ENCODE results near the gene SMC6.

The SMC6 gene

DNA sequence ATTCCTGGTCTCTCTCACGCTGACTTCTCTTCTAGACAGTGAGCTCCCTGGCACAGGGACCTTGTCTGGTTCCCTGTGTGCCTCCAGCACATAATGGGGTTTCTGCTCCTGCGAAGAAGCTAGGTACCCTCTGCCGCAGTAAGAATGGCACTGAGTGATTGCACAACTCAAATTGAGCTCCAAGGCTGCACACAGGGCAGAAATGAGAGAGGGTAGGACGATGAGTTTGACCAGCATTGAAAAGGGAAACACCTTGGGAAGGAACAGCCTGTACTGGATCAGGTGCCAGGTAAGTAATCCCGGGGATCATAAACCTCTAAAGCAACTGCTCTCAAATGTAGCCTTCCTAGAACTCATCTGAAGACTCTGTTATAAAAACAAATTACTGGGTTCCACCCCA is 41.7 kb upstream of the SMC6 start:
- H3K4me3 ChIP-seq (ENCODE audit: low read depth, low read length) = no peak overlapping the region
- TF ChIP-seq, protein P1, sequence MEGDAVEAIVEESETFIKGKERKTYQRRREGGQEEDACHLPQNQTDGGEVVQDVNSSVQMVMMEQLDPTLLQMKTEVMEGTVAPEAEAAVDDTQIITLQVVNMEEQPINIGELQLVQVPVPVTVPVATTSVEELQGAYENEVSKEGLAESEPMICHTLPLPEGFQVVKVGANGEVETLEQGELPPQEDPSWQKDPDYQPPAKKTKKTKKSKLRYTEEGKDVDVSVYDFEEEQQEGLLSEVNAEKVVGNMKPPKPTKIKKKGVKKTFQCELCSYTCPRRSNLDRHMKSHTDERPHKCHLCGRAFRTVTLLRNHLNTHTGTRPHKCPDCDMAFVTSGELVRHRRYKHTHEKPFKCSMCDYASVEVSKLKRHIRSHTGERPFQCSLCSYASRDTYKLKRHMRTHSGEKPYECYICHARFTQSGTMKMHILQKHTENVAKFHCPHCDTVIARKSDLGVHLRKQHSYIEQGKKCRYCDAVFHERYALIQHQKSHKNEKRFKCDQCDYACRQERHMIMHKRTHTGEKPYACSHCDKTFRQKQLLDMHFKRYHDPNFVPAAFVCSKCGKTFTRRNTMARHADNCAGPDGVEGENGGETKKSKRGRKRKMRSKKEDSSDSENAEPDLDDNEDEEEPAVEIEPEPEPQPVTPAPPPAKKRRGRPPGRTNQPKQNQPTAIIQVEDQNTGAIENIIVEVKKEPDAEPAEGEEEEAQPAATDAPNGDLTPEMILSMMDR (IDR thresholded peaks at IDR 0.05; ENCODE audit: borderline replicate concordance, insufficient read depth, low read depth, low read length) = no peak

GRCh38 chr2:17793803-17794354 is 40.3 kb upstream of the SMC6 start:
- no peak overlapping the region for H3K4me3 ChIP-seq (ENCODE audit: low read depth, low read length)
- TF ChIP-seq, protein P1 (IDR thresholded peaks at IDR 0.05; ENCODE audit: borderline replicate concordance, insufficient read depth, low read depth, low read length) = no peak

- H3K4me3 ChIP-seq (ENCODE audit: low read depth, low read length) = no peak overlapping the region
- TF ChIP-seq, protein P1 (IDR thresholded peaks at IDR 0.05; ENCODE audit: borderline replicate concordance, insufficient read depth, low read depth, low read length) = no peak
Measured at GRCh38 chr2:17793296-17793695, 39.7 kb upstream of the SMC6 start.

- TF ChIP-seq, protein P1 (IDR thresholded peaks at IDR 0.05; ENCODE audit: borderline replicate concordance, insufficient read depth, low read depth, low read length) = no peak
- no peak overlapping the region for H3K4me3 ChIP-seq (ENCODE audit: low read depth, low read length)
Measured at GRCh38 chr2:17792515-17792914, 38.9 kb upstream of the SMC6 start.

GRCh38 chr2:17791817-17792130 is 38.2 kb upstream of the SMC6 start:
- no peak overlapping the region for H3K4me3 ChIP-seq (ENCODE audit: low read depth, low read length)
- TF ChIP-seq, protein P1 (IDR thresholded peaks at IDR 0.05; ENCODE audit: borderline replicate concordance, insufficient read depth, low read depth, low read length) = no peak

- TF ChIP-seq, protein P1 (IDR thresholded peaks at IDR 0.05; ENCODE audit: borderline replicate concordance, insufficient read depth, low read depth, low read length) = no peak
- H3K4me3 ChIP-seq (ENCODE audit: low read depth, low read length) = no peak overlapping the region
Measured at GRCh38 chr2:17791121-17791816, 37.7 kb upstream of the SMC6 start.

- no peak overlapping the region for H3K4me3 ChIP-seq (ENCODE audit: low read depth, low read length)
- TF ChIP-seq, protein P1 (IDR thresholded peaks at IDR 0.05; ENCODE audit: borderline replicate concordance, insufficient read depth, low read depth, low read length) = no peak
Measured at GRCh38 chr2:17790536-17790935, 36.9 kb upstream of the SMC6 start.
